Ishikawa (cell line): Measurements from ENCODE around the gene ZPLD1.

Experiments used
- CEBPB ChIP-seq: IDR thresholded peaks from 2 replicates; pipeline ENCODE4 v1.6.1; 2012
- CREB1 ChIP-seq: IDR thresholded peaks from 2 replicates; pipeline ENCODE4 v1.6.1; 2012; ENCODE audit warnings: low read depth
- EGR1 ChIP-seq: IDR thresholded peaks from 2 replicates; pipeline ENCODE4 v1.6.1; 2012
- EP300 ChIP-seq: IDR thresholded peaks from 2 replicates; pipeline ENCODE4 v1.6.1; 2012; ENCODE audit warnings: borderline replicate concordance
- FOXM1 ChIP-seq: IDR thresholded peaks from 2 replicates; pipeline ENCODE4 v1.6.1; 2012; ENCODE audit warnings: low read depth, borderline replicate concordance
- NFIC ChIP-seq: IDR thresholded peaks from 2 replicates; pipeline ENCODE4 v1.6.1; 2012
- RAD21 ChIP-seq: IDR thresholded peaks from 2 replicates; pipeline ENCODE4 v1.6.1; 2012; ENCODE audit warnings: low read depth
- REST ChIP-seq: IDR thresholded peaks from 2 replicates; pipeline ENCODE4 v1.6.1; 2012; ENCODE audit warnings: low read depth, mild to moderate bottlenecking
- TAF1 ChIP-seq: IDR thresholded peaks from 2 replicates; pipeline ENCODE4 v1.6.1; 2012; ENCODE audit warnings: low read depth, mild to moderate bottlenecking
- TCF12 ChIP-seq: IDR thresholded peaks from 2 replicates; pipeline ENCODE4 v1.6.1; 2012; ENCODE audit warnings: low read depth
- TEAD4 ChIP-seq: IDR thresholded peaks from 2 replicates; pipeline ENCODE4 v1.6.1; 2012
- USF1 ChIP-seq: IDR thresholded peaks from 2 replicates; pipeline ENCODE4 v1.6.1; 2012
- YY1 ChIP-seq: IDR thresholded peaks from 2 replicates; pipeline ENCODE4 v1.6.1; 2012; ENCODE audit warnings: low read depth
- ZBTB7A ChIP-seq: IDR thresholded peaks from 2 replicates; pipeline ENCODE4 v1.6.1; 2012; ENCODE audit warnings: low read depth
- TF ChIP-seq, protein P1 (sequence below): IDR thresholded peaks from 2 replicates; pipeline ENCODE4 v1.6.1; 2012

The ZPLD1 gene

DNA sequence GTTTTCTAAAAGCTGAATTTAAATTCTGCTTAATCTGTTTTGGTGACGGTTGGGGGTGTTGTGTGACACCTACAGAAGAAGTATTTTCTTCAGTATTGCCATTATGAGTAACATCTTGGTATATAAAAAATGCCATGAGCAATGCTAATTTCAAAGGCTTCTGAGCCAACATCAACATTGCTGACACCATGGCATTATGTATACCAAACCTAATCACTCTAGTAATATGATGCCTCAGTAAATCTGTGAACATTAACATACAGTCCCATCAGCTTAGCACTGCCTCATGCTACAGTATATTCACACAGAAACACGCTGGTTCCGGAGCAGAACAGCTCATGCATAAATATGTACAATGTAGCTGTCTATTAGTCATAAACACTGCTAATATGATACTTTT, 75.8 kb downstream of the ZPLD1 start:
- TF ChIP-seq YY1 (no peak), ZBTB7A (no peak), TAF1 (no peak), RAD21 (no peak), TEAD4 (no peak), NFIC (peak; percentile 27; the same call in 1 of the 2 replicates), FOXM1 (no peak)
- TF ChIP-seq, protein P1, sequence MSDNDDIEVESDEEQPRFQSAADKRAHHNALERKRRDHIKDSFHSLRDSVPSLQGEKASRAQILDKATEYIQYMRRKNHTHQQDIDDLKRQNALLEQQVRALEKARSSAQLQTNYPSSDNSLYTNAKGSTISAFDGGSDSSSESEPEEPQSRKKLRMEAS, result no peak

DNA sequence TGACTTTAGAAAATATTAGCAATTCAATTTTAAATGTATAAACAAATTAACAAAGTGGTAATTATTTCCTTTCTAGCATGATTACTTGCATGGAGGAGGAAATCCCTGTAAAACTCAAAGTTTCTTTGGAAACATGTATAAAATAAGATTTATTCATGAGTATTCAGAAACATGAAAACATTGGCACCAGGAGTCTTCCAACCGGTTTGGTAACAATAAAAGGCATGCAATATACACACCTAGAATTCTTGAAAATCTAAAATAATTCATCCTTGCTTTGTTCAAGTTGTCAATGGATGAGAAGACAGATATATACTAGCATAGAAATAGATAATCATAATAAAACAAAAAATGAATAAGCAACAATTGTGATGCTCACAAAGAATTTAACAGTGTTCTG, 76.4 kb downstream of the ZPLD1 start:
- no peak for TF ChIP-seq EP300
- TF ChIP-seq TAF1, result no peak
- TF ChIP-seq TEAD4, result no peak
- TF ChIP-seq RAD21, result no peak
- TF ChIP-seq ZBTB7A, result no peak
- TF ChIP-seq NFIC, result peak; percentile 63
- TF ChIP-seq REST, result no peak

DNA sequence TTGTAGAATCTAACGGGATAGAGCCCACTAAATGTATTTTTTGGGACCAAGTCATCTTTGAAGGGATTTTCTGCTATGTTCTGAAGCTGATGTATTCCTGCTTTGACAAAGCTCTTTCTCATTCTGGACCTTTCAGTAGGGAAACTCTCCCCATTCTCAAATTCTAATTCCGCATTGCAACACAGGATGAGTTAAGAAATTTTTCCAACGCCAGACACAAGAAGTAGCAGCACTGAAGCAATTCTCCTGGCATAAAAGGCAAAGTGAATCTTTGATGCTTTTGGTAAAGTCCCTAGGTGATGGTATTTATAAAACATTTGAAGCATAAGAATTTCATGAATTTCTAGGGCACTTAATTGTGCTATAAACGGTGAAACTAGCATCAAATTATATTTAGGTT, 76.8 kb downstream of the ZPLD1 start:
- no peak for TF ChIP-seq TCF12
- TF ChIP-seq USF1, result no peak
- no peak for TF ChIP-seq TEAD4
- TF ChIP-seq RAD21, result no peak
- TF ChIP-seq REST, result no peak
- no peak for TF ChIP-seq YY1
- TF ChIP-seq NFIC, result no peak
- no peak for TF ChIP-seq CEBPB
- no peak for TF ChIP-seq FOXM1
- no peak for TF ChIP-seq TAF1

DNA sequence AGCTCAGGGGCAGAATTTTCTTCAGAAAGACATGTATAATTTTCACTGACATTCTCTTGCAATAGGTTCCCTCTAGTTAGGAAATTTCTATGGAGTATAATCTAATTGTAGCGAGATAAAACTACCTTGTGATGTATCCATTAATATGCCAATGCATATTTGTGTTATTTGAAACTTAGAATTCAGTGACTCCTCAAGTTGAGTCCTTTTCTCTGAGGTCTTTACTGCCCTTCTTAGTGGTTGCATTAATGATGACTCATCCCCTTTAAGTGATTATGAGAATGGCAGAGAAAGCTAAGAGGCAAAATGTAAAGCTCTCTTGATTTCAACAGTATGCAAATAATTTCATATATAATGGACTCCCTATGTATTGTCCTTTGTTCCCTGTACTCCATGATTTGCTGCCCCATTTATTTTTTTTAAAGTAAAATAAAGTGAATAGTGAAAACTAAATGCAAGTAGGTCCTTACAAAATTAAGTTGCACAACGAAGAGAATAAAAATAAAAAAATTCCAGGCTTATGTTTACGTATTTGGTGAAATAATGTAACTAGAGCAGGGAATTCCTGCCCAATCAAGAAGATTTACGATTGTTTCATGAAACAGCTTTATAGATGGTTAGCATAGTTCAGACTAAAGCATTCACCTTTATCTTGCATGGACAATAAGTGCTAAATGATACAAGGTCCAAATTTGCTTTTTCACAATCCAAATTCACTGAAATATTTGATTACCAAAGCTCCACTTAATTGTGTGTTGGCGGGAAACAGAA, 78.1 kb downstream of the ZPLD1 start:
- TF ChIP-seq ZBTB7A, result no peak

DNA sequence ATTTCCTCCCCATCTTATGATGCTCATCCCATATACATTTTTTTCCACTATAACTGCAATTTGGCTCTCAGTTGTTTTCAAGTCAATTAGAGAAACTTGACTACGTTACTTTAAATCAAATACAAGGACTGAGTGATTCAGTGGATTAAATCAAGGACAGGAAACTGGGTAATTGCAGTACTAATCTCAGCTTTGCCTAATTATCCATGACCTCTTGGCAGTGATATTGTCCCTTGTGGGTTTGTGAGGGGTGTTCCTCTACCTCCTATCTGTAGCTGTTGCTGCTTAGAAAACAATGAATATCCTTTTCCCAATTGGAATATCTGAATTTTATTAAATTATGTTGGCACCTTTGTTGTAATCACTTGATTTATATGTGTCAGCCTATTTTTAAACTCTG, 79.4 kb downstream of the ZPLD1 start:
- TF ChIP-seq FOXM1 (no peak), NFIC (peak; percentile 22; the same call in 1 of the 2 replicates), CREB1 (no peak)

GRCh38 chr3:102521246-102521645, 86.4 kb downstream of the ZPLD1 start:
- TF ChIP-seq ZBTB7A (no peak), FOXM1 (no peak), TEAD4 (no peak), EGR1 (no peak), EP300 (no peak), TCF12 (no peak), USF1 (no peak), CEBPB (no peak), NFIC (no peak), YY1 (no peak), RAD21 (no peak), TAF1 (no peak), CREB1 (no peak), REST (no peak)
- TF ChIP-seq, protein P1, result no peak
